ENCODE results near the gene RNF181.

GRCh38 chr2:85597241-85597640 lies 1.7 kb downstream of the RNF181 start:
- TF ChIP-seq EZH2 (IDR thresholded peaks at IDR 0.05; ENCODE audit: borderline replicate concordance, low read depth, low read length, poor library complexity, severe bottlenecking), result no peak
- TF ChIP-seq, protein P1, sequence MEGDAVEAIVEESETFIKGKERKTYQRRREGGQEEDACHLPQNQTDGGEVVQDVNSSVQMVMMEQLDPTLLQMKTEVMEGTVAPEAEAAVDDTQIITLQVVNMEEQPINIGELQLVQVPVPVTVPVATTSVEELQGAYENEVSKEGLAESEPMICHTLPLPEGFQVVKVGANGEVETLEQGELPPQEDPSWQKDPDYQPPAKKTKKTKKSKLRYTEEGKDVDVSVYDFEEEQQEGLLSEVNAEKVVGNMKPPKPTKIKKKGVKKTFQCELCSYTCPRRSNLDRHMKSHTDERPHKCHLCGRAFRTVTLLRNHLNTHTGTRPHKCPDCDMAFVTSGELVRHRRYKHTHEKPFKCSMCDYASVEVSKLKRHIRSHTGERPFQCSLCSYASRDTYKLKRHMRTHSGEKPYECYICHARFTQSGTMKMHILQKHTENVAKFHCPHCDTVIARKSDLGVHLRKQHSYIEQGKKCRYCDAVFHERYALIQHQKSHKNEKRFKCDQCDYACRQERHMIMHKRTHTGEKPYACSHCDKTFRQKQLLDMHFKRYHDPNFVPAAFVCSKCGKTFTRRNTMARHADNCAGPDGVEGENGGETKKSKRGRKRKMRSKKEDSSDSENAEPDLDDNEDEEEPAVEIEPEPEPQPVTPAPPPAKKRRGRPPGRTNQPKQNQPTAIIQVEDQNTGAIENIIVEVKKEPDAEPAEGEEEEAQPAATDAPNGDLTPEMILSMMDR (conservative IDR thresholded peaks at IDR 0.05; ENCODE audit: low read depth, low read length), result no peak
